HL-60 (cell line): ENCODE data around the gene RORC.
"Not testable (repeated sequence)": the region's sequence is repeated elsewhere in the genome, so short reads cannot be mapped to it uniquely, and the experiment has no call there.

Experiments used
- DNase-seq, 2 experiments: peaks; one replicate each; pipeline ENCODE4 v3.0.0-alpha.2; 2010 to 2020; ENCODE audit warnings: low read depth in 1 of 2, low spot score in 1 of 2
- H3K27ac ChIP-seq: fragments of 250-450 bp; sonication (Bioruptor Pico); replicated peaks from 2 replicates; pipeline ENCODE4 v1.5.1; 2020; ENCODE audit warnings: mild to moderate bottlenecking, moderate library complexity
- H3K27me3 ChIP-seq: fragments of 250-450 bp; sonication (Bioruptor Pico); 2 replicates; pipeline ENCODE4 v1.5.1; 2021; ENCODE audit warnings: mild to moderate bottlenecking, moderate library complexity; ENCODE audit not compliant: insufficient read depth, poor library complexity, severe bottlenecking
- H3K4me3 ChIP-seq: replicated peaks from 2 replicates; pipeline ENCODE4 v1.5.1; 2011; ENCODE audit warnings: mild to moderate bottlenecking, control low read depth, low read length; ENCODE audit not compliant: insufficient read depth
- CTCF ChIP-seq: IDR thresholded peaks from one replicate; pipeline ENCODE4 v1.5.1; 2011; ENCODE audit warnings: low read length, control low read depth, inconsistent platforms; ENCODE audit not compliant: insufficient read depth
- GABPA ChIP-seq: IDR thresholded peaks from 2 replicates; pipeline ENCODE4 v1.6.1; 2012; ENCODE audit warnings: low read depth
- POLR2AphosphoS5 ChIP-seq: IDR thresholded peaks from 2 replicates; pipeline ENCODE4 v1.6.1; 2012; ENCODE audit warnings: low read depth
- REST ChIP-seq: IDR thresholded peaks from 2 replicates; pipeline ENCODE4 v1.6.1; 2012; ENCODE audit warnings: low read depth; ENCODE audit not compliant: insufficient replicate concordance
- SPI1 ChIP-seq: IDR thresholded peaks from 2 replicates; pipeline ENCODE4 v1.6.1; 2012; ENCODE audit warnings: low read depth, mild to moderate bottlenecking, borderline replicate concordance

The RORC gene

GRCh38 chr1:151858886-151859665, 27.5 kb upstream of the RORC start:
- Histone ChIP-seq H3K27ac (no peak overlapping the region), H3K4me3 (no peak overlapping the region), H3K27me3 (no peaks in the 10 kb centered on the region)
- DNase-seq = no peak
- no peak for TF ChIP-seq GABPA
- no peak for TF ChIP-seq CTCF
- no peak for TF ChIP-seq REST
- TF ChIP-seq POLR2AphosphoS5 = no peak
- TF ChIP-seq SPI1 = no peak

GRCh38 chr1:151858030-151858746, 26.6 kb upstream of the RORC start:
- no peak for DNase-seq
- Histone ChIP-seq H3K4me3 (no peak overlapping the region), H3K27ac (no peak overlapping the region), H3K27me3 (no peaks in the 10 kb centered on the region)
- TF ChIP-seq CTCF (no peak), SPI1 (peak; percentile 71)

GRCh38 chr1:151855933-151856332, 24.3 kb upstream of the RORC start:
- TF ChIP-seq SPI1 (no peak), POLR2AphosphoS5 (no peak)
- DNase-seq = no peak
- no peaks in the 10 kb centered on the region for H3K27me3 ChIP-seq

GRCh38 chr1:151855516-151855915, 23.9 kb upstream of the RORC start:
- DNase-seq, H3K27me3 ChIP-seq, H3K4me3 ChIP-seq, H3K27ac ChIP-seq: not testable (repeated sequence)

More at GRCh38 chr1:151855933-151856332, 24.3 kb upstream of the RORC start:
- Histone ChIP-seq H3K27ac (no peak overlapping the region), H3K4me3 (no peak overlapping the region)

GRCh38 chr1:151854658-151855057, 23.1 kb upstream of the RORC start:
- no peak for DNase-seq
- no peak overlapping the region for H3K4me3 ChIP-seq
- H3K27ac ChIP-seq = no peak overlapping the region
- H3K27me3 ChIP-seq = no peaks in the 10 kb centered on the region
- no peak for TF ChIP-seq CTCF
- no peak for TF ChIP-seq POLR2AphosphoS5
- no peak for TF ChIP-seq GABPA
- no peak for TF ChIP-seq REST
- TF ChIP-seq SPI1 = no peak
